ENCODE measurements around the gene PALLD. TPM values are rescaled to one million over a fixed set of nuclear protein-coding genes. Genes with fewer than 3 reads are reported as not detected.
A peak's percentile ranks its signal among the peaks of the same experiment; 100 is the strongest.

The PALLD gene
- total RNA-seq, 1 donor from 2014 or later = 69.2 TPM

DNA sequence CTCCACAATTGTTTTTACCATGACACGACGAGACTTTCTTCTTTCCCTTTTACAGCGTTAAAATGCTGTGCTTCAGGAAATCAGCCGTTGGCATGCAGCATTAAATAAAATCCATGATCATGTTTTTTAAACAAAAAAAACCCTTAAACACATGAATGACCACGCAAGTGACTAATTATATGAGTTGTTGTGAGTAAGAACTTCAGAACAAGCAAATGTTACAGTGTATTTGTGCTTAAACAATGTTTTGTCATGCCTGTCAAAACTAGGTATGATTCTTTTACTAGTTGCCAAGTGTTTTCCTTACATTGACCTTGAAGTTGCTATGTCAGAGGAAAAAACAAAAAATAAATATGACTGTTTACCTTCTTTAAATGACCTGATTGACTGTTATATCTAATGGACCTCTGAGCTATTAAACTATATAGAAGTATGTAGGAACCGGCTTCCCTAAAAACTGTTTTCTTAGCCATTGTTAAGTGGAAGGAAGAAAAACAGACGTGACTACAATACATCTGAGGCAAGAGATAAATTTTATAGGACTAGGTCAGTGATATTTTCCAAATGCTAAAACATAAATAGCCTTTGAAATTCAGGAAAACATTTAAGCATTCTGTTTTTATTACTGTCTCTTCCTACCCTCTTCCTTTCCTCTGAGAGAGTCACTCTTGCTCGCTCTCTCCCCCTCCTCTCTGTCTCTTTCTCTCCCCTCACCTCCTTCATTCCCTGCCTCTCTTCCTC, 197.1 kb downstream of the PALLD start:
- no peak for TF ChIP-seq CTCF (IDR thresholded peaks at IDR 0.05; ENCODE audit: insufficient read depth, low read length, severe bottlenecking)
- H3K36me3 ChIP-seq (ENCODE audit: control insufficient read depth, insufficient read depth, low read length) = no peaks in the 10 kb centered on the region
- no peak overlapping the region for H3K4me3 ChIP-seq (ENCODE audit: low read depth, low read length)
- FAIRE-seq (no peak), DNase-seq (ENCODE audit: low read depth) (peak; percentile 80)
- no peaks in the 10 kb centered on the region for H3K27me3 ChIP-seq (ENCODE audit: control insufficient read depth, insufficient read depth, low read length)

DNA sequence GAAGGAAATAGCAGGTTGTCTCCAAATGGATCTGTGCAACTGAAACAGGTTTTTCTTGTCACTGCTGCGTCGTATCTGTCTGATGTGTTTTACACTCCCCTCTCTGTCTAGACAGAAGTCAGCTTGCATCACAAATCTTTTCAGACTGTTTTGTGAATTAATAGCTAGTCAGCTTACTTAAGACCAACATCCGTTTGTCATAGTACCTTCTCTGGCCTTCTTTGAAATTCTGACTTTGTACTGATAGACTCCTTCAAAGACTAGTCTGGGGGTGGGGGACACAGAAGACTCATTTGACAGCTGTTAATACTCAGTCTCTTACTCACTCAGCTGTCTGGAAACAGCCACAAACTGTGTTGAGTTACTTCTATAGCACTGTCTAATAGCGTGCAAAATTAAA, 197.8 kb downstream of the PALLD start:
- TF ChIP-seq CTCF (IDR thresholded peaks at IDR 0.05; ENCODE audit: insufficient read depth, low read length, severe bottlenecking) = no peak
- Histone ChIP-seq H3K27me3 (ENCODE audit: control insufficient read depth, insufficient read depth, low read length) (no peaks in the 10 kb centered on the region), H3K36me3 (ENCODE audit: control insufficient read depth, insufficient read depth, low read length) (no peaks in the 10 kb centered on the region), H3K4me3 (ENCODE audit: low read depth, low read length) (no peak overlapping the region)
- FAIRE-seq (no peak), DNase-seq (ENCODE audit: low read depth) (peak; percentile 94)

- DNase-seq (ENCODE audit: low read depth) = peak; percentile 82
- no peak for TF ChIP-seq CTCF (IDR thresholded peaks at IDR 0.05; ENCODE audit: insufficient read depth, low read length, severe bottlenecking)
- no peak for FAIRE-seq
- H3K4me3 ChIP-seq (ENCODE audit: low read depth, low read length) = no peak overlapping the region
- H3K36me3 ChIP-seq (ENCODE audit: control insufficient read depth, insufficient read depth, low read length) = no peaks in the 10 kb centered on the region
- H3K27me3 ChIP-seq (ENCODE audit: control insufficient read depth, insufficient read depth, low read length) = no peaks in the 10 kb centered on the region
Observed at GRCh38 chr4:168695288-168695687, 198.4 kb downstream of the PALLD start.

DNA sequence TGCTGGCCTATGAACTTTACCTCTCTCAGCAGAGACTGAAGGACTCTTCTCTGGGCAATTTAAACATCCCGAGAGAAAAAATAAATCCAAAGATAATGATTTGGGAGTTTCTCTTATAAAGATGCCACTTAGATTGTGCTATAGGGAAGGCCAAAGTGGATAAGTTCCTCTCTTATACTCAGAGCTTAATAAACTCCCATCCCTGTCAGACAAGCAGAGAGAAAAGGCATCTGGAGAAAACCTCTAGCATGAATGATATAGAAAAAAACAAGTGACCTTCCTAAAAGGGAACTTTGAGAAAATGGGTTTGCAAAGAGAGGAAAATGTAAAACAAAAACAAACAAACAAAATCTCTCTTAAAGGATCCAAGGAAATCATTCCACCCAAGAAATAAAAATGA, 199.4 kb downstream of the PALLD start:
- no peak for TF ChIP-seq CTCF (IDR thresholded peaks at IDR 0.05; ENCODE audit: insufficient read depth, low read length, severe bottlenecking)
- no peaks in the 10 kb centered on the region for H3K36me3 ChIP-seq (ENCODE audit: control insufficient read depth, insufficient read depth, low read length)
- DNase-seq (ENCODE audit: low read depth) (no peak), FAIRE-seq (no peak)
- no peak overlapping the region for H3K4me3 ChIP-seq (ENCODE audit: low read depth, low read length)
- H3K27me3 ChIP-seq (ENCODE audit: control insufficient read depth, insufficient read depth, low read length) = no peaks in the 10 kb centered on the region

DNA sequence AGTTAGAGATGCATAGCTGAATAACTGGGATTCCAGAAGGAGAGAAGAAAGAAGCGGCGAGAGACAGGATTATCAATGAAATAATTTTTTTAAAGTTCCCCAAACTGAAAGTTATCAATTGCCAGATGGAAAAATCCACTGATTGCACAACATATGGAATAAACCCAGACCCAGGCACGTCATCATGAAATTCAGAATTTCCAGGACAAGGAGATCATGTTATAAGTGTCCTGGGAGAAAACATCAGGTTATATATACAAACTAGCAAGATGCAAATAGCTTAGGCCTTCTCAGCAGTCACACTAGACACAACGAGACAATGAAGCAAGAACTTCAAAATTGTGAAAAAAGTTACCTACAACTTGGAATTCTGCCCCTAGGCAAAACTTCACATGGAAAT, 200.0 kb downstream of the PALLD start:
- H3K36me3 ChIP-seq (ENCODE audit: control insufficient read depth, insufficient read depth, low read length) = no peaks in the 10 kb centered on the region
- H3K27me3 ChIP-seq (ENCODE audit: control insufficient read depth, insufficient read depth, low read length) = no peaks in the 10 kb centered on the region
- no peak for TF ChIP-seq CTCF (IDR thresholded peaks at IDR 0.05; ENCODE audit: insufficient read depth, low read length, severe bottlenecking)
- H3K4me3 ChIP-seq (ENCODE audit: low read depth, low read length) = no peak overlapping the region
- no peak for FAIRE-seq
- DNase-seq (ENCODE audit: low read depth) = no peak
